ENCODE results near the gene GPR107.

- TF ChIP-seq CTCF (IDR thresholded peaks at IDR 0.05) (no peak), POLR2A (IDR thresholded peaks at IDR 0.05) (no peak)
Observed at GRCh38 chr9:130137081-130137640, 83.5 kb downstream of the GPR107 start.
